Measurements from ENCODE around the gene GUCY1A2.

Gene GUCY1A2

GRCh38 chr11:107040433-107041087, 22.3 kb upstream of the GUCY1A2 start:
- DNase-seq (ENCODE audit: insufficient read length, low spot score) (no peak), FAIRE-seq (no peak)
- no peak for TF ChIP-seq TAF1 (IDR thresholded peaks at IDR 0.05; ENCODE audit: low read depth, low read length)
- no peak for TF ChIP-seq POLR2A (IDR thresholded peaks at IDR 0.05; ENCODE audit: low read depth, low read length)
- no peak for TF ChIP-seq PAX5 (IDR thresholded peaks at IDR 0.05; ENCODE audit: insufficient read depth, low read length, severe bottlenecking)
- TF ChIP-seq POU2F2 (IDR thresholded peaks at IDR 0.05; ENCODE audit: low read depth, low read length): no peak
- TF ChIP-seq POLR2AphosphoS5 (IDR thresholded peaks at IDR 0.05; ENCODE audit: low read depth, low read length): no peak
- TF ChIP-seq SPI1 (IDR thresholded peaks at IDR 0.05; ENCODE audit: low read depth, low read length): no peak

- DNase-seq (ENCODE audit: insufficient read length, low spot score): no peak
- no peak for TF ChIP-seq POLR2A (IDR thresholded peaks at IDR 0.05; ENCODE audit: low read depth, low read length)
- no peak for TF ChIP-seq PAX5 (IDR thresholded peaks at IDR 0.05; ENCODE audit: insufficient read depth, low read length, severe bottlenecking)
- no peak for TF ChIP-seq SPI1 (IDR thresholded peaks at IDR 0.05; ENCODE audit: low read depth, low read length)
- no peak for TF ChIP-seq TAF1 (IDR thresholded peaks at IDR 0.05; ENCODE audit: low read depth, low read length)
- no peak for TF ChIP-seq POLR2AphosphoS5 (IDR thresholded peaks at IDR 0.05; ENCODE audit: low read depth, low read length)
- no peak for TF ChIP-seq POU2F2 (IDR thresholded peaks at IDR 0.05; ENCODE audit: low read depth, low read length)
- FAIRE-seq: no peak
Measured at GRCh38 chr11:107025673-107026072, 7.4 kb upstream of the GUCY1A2 start.

- no peak for DNase-seq (ENCODE audit: insufficient read length, low spot score)
- no peak for FAIRE-seq
- no peak for TF ChIP-seq POLR2AphosphoS5 (IDR thresholded peaks at IDR 0.05; ENCODE audit: low read depth, low read length)
- no peak for TF ChIP-seq TAF1 (IDR thresholded peaks at IDR 0.05; ENCODE audit: low read depth, low read length)
- TF ChIP-seq POU2F2 (IDR thresholded peaks at IDR 0.05; ENCODE audit: low read depth, low read length): no peak
- TF ChIP-seq SPI1 (IDR thresholded peaks at IDR 0.05; ENCODE audit: low read depth, low read length): no peak
- no peak for TF ChIP-seq PAX5 (IDR thresholded peaks at IDR 0.05; ENCODE audit: insufficient read depth, low read length, severe bottlenecking)
- TF ChIP-seq POLR2A (IDR thresholded peaks at IDR 0.05; ENCODE audit: low read depth, low read length): no peak
Measured at GRCh38 chr11:107020594-107020993, 2.3 kb upstream of the GUCY1A2 start.

- FAIRE-seq (no peak), DNase-seq (ENCODE audit: insufficient read length, low spot score) (peak; percentile 13)
- TF ChIP-seq POLR2A (IDR thresholded peaks at IDR 0.05; ENCODE audit: low read depth, low read length): no peak
- TF ChIP-seq PAX5 (IDR thresholded peaks at IDR 0.05; ENCODE audit: insufficient read depth, low read length, severe bottlenecking): no peak
- TF ChIP-seq TAF1 (IDR thresholded peaks at IDR 0.05; ENCODE audit: low read depth, low read length): no peak
- TF ChIP-seq SPI1 (IDR thresholded peaks at IDR 0.05; ENCODE audit: low read depth, low read length): no peak
- TF ChIP-seq POU2F2 (IDR thresholded peaks at IDR 0.05; ENCODE audit: low read depth, low read length): no peak
- TF ChIP-seq POLR2AphosphoS5 (IDR thresholded peaks at IDR 0.05; ENCODE audit: low read depth, low read length): no peak
Measured at GRCh38 chr11:107018902-107019493, 722 bp upstream of the GUCY1A2 start.

- TF ChIP-seq POU2F2 (IDR thresholded peaks at IDR 0.05; ENCODE audit: low read depth, low read length) (no peak), POLR2A (IDR thresholded peaks at IDR 0.05; ENCODE audit: low read depth, low read length) (no peak), POLR2AphosphoS5 (IDR thresholded peaks at IDR 0.05; ENCODE audit: low read depth, low read length) (no peak), PAX5 (IDR thresholded peaks at IDR 0.05; ENCODE audit: insufficient read depth, low read length, severe bottlenecking) (no peak), SPI1 (IDR thresholded peaks at IDR 0.05; ENCODE audit: low read depth, low read length) (no peak), TAF1 (IDR thresholded peaks at IDR 0.05; ENCODE audit: low read depth, low read length) (no peak)
- peak; percentile 41 for DNase-seq (ENCODE audit: insufficient read length, low spot score)
- peak; percentile 40 for FAIRE-seq
Measured at GRCh38 chr11:107017433-107018218, 650 bp downstream of the GUCY1A2 start.

- DNase-seq (ENCODE audit: insufficient read length, low spot score) (no peak), FAIRE-seq (no peak)
- TF ChIP-seq POLR2A (IDR thresholded peaks at IDR 0.05; ENCODE audit: low read depth, low read length): no peak
- no peak for TF ChIP-seq POLR2AphosphoS5 (IDR thresholded peaks at IDR 0.05; ENCODE audit: low read depth, low read length)
- no peak for TF ChIP-seq TAF1 (IDR thresholded peaks at IDR 0.05; ENCODE audit: low read depth, low read length)
- no peak for TF ChIP-seq PAX5 (IDR thresholded peaks at IDR 0.05; ENCODE audit: insufficient read depth, low read length, severe bottlenecking)
- no peak for TF ChIP-seq SPI1 (IDR thresholded peaks at IDR 0.05; ENCODE audit: low read depth, low read length)
- no peak for TF ChIP-seq POU2F2 (IDR thresholded peaks at IDR 0.05; ENCODE audit: low read depth, low read length)
Measured at GRCh38 chr11:107017104-107017432, 1.2 kb downstream of the GUCY1A2 start.

- no peak for TF ChIP-seq PAX5 (IDR thresholded peaks at IDR 0.05; ENCODE audit: insufficient read depth, low read length, severe bottlenecking)
- TF ChIP-seq SPI1 (IDR thresholded peaks at IDR 0.05; ENCODE audit: low read depth, low read length): no peak
- TF ChIP-seq POLR2AphosphoS5 (IDR thresholded peaks at IDR 0.05; ENCODE audit: low read depth, low read length): no peak
- TF ChIP-seq POU2F2 (IDR thresholded peaks at IDR 0.05; ENCODE audit: low read depth, low read length): no peak
- no peak for TF ChIP-seq TAF1 (IDR thresholded peaks at IDR 0.05; ENCODE audit: low read depth, low read length)
- no peak for TF ChIP-seq POLR2A (IDR thresholded peaks at IDR 0.05; ENCODE audit: low read depth, low read length)
- FAIRE-seq (no peak), DNase-seq (ENCODE audit: insufficient read length, low spot score) (no peak)
Measured at GRCh38 chr11:107014871-107015270, 3.4 kb downstream of the GUCY1A2 start.

GRCh38 chr11:107011977-107012376, 6.3 kb downstream of the GUCY1A2 start:
- DNase-seq (ENCODE audit: insufficient read length, low spot score) (no peak), FAIRE-seq (no peak)
- TF ChIP-seq POLR2AphosphoS5 (IDR thresholded peaks at IDR 0.05; ENCODE audit: low read depth, low read length) (no peak), POU2F2 (IDR thresholded peaks at IDR 0.05; ENCODE audit: low read depth, low read length) (no peak), PAX5 (IDR thresholded peaks at IDR 0.05; ENCODE audit: insufficient read depth, low read length, severe bottlenecking) (no peak), TAF1 (IDR thresholded peaks at IDR 0.05; ENCODE audit: low read depth, low read length) (no peak), POLR2A (IDR thresholded peaks at IDR 0.05; ENCODE audit: low read depth, low read length) (no peak), SPI1 (IDR thresholded peaks at IDR 0.05; ENCODE audit: low read depth, low read length) (no peak)

- FAIRE-seq: no peak
- no peak for DNase-seq (ENCODE audit: insufficient read length, low spot score)
- TF ChIP-seq PAX5 (IDR thresholded peaks at IDR 0.05; ENCODE audit: insufficient read depth, low read length, severe bottlenecking) (no peak), POU2F2 (IDR thresholded peaks at IDR 0.05; ENCODE audit: low read depth, low read length) (no peak), TAF1 (IDR thresholded peaks at IDR 0.05; ENCODE audit: low read depth, low read length) (no peak), SPI1 (IDR thresholded peaks at IDR 0.05; ENCODE audit: low read depth, low read length) (no peak), POLR2A (IDR thresholded peaks at IDR 0.05; ENCODE audit: low read depth, low read length) (no peak), POLR2AphosphoS5 (IDR thresholded peaks at IDR 0.05; ENCODE audit: low read depth, low read length) (no peak)
Measured at GRCh38 chr11:107009190-107009589, 9.1 kb downstream of the GUCY1A2 start.
